Vagina (tissue), 2 donors: ENCODE measurements around the gene S100A10.

ENCODE experiments used
- CTCF ChIP-seq, 3 experiments: fragments of 450-650 bp in 2 of 3; fragments of 200-600 bp in 1 of 3; sonication (generic) in 1 of 3; IDR thresholded peaks; one replicate each; pipeline ENCODE4 v1.5.1; 2017 to 2019; ENCODE audit warnings: antibody characterized with exemption in 3 of 3, mild to moderate bottlenecking in 2 of 3, moderate library complexity in 2 of 3
- POLR2AphosphoS5 ChIP-seq, 2 donors: sonication (generic); formaldehyde crosslinking; IDR thresholded peaks; one replicate each; pipeline ENCODE4 v1.9.0; 2017; ENCODE audit warnings: antibody characterized with exemption in 2 of 2, mild to moderate bottlenecking in 2 of 2, low read depth in 1 of 2; ENCODE audit not compliant: insufficient read depth in 1 of 2

- TF ChIP-seq CTCF (IDR thresholded peaks at IDR 0.05) (no peak), POLR2AphosphoS5 (IDR thresholded peaks at IDR 0.05; ENCODE audit: insufficient read depth in 1 of 2, low read depth in 1 of 2) (peak in 1 of 2 donors; percentile 51)
Measured at GRCh38 chr1:151989211-151989862, 4.3 kb downstream of the S100A10 start.
